GM23248 (cell line): ENCODE measurements around the gene SCN3A.

Source experiments
- EZH2 ChIP-seq: fragments of 200-600 bp; sonication (generic); IDR thresholded peaks from 2 replicates; pipeline ENCODE4 v1.6.1; 2018; ENCODE audit warnings: antibody characterized with exemption, mild to moderate bottlenecking; ENCODE audit not compliant: insufficient read depth, poor library complexity, severe bottlenecking
- EZH2phosphoT487 ChIP-seq: fragments of 200-600 bp; sonication (generic); IDR thresholded peaks from 2 replicates; pipeline ENCODE4 v1.6.1; 2018; ENCODE audit warnings: antibody characterized with exemption, moderate library complexity, mild to moderate bottlenecking, low read depth; ENCODE audit not compliant: insufficient read depth

DNA sequence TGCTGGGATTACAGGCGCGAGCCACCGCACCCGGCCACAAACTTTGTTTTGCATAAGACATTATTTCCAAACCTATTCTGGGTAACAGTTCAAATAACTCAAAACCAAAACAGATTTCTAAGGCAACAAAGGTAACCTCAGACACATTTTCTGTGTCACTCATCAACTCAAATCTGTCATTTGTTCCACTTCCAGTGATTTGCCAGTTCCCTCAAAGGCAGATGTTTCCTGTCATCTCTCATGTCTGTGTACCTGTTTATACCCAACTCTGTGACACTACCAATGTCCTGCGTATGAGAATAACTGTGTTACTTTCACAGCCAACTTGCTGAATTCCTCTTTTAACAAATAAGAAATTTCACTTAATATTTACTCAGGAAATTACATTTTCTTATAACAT lies 54.4 kb downstream of the SCN3A start:
- TF ChIP-seq EZH2 = no peak
- TF ChIP-seq EZH2phosphoT487 = no peak
